Stimulated activated CD8-positive, alpha-beta memory T cell treated with anti-CD3 and anti-CD28 coated beads, Interleukin-12 subunit alpha, Interleukin-12 subunit beta, amount 100 ng/mL, for 24 hours (primary cell): Measurements from ENCODE around the gene LRG1.
A peak's percentile ranks its signal among the peaks of the same experiment; 100 is the strongest.
"Not testable (repeated sequence)": the region's sequence is repeated elsewhere in the genome, so short reads cannot be mapped to it uniquely, and the experiment has no call there.

Source experiments
- DNase-seq: peaks from one replicate; pipeline ENCODE4 v3.0.0-alpha.2; 2020; ENCODE audit errors: extremely low read depth

The LRG1 gene

GRCh38 chr19:4529924-4530522 lies 9.8 kb downstream of the LRG1 start:
- no peak for DNase-seq

GRCh38 chr19:4528843-4529242 lies 11.0 kb downstream of the LRG1 start:
- no peak for DNase-seq

- DNase-seq = not testable (repeated sequence)
Measured at GRCh38 chr19:4527377-4527776, 12.5 kb downstream of the LRG1 start.

GRCh38 chr19:4525563-4526002 lies 14.3 kb downstream of the LRG1 start:
- DNase-seq = no peak

GRCh38 chr19:4524808-4525562 lies 14.9 kb downstream of the LRG1 start:
- DNase-seq = peak; percentile 21

GRCh38 chr19:4523306-4524110 lies 16.3 kb downstream of the LRG1 start:
- DNase-seq = no peak

- no peak for DNase-seq
Measured at GRCh38 chr19:4522291-4523002, 17.4 kb downstream of the LRG1 start.

- DNase-seq = no peak
Measured at GRCh38 chr19:4521888-4522242, 18.0 kb downstream of the LRG1 start.

GRCh38 chr19:4521170-4521887 lies 18.5 kb downstream of the LRG1 start:
- no peak for DNase-seq

GRCh38 chr19:4519521-4520277 lies 20.1 kb downstream of the LRG1 start:
- DNase-seq = no peak

- no peak for DNase-seq
Measured at GRCh38 chr19:4519172-4519496, 20.7 kb downstream of the LRG1 start.

GRCh38 chr19:4518345-4519171 lies 21.3 kb downstream of the LRG1 start, which contains the start of gene PLIN4:
TSS of gene PLIN4 (minus strand) at chr19:4518486. CDS start at chr19:4518272, 214 bp downstream.
- no peak for DNase-seq

- DNase-seq = no peak
Measured at GRCh38 chr19:4517451-4518057, 22.3 kb downstream of the LRG1 start.

GRCh38 chr19:4516939-4517300 lies 22.9 kb downstream of the LRG1 start:
- DNase-seq = no peak

- no peak for DNase-seq
Measured at GRCh38 chr19:4516199-4516938, 23.5 kb downstream of the LRG1 start.

GRCh38 chr19:4515732-4516131 lies 24.1 kb downstream of the LRG1 start:
- DNase-seq = no peak

- DNase-seq = no peak
Measured at GRCh38 chr19:4513248-4513647, 26.6 kb downstream of the LRG1 start.

GRCh38 chr19:4512070-4512469 lies 27.8 kb downstream of the LRG1 start:
- DNase-seq = no peak
